CMK (cell line): Measurements from ENCODE around the gene PIGN.

Source experiments
- DNase-seq: peaks from one replicate; pipeline ENCODE4 v3.0.0-alpha.2; 2010; ENCODE audit warnings: low read depth

PIGN gene

GRCh38 chr18:61998957-61999356 is 187.9 kb downstream of the PIGN start:
- DNase-seq, result no peak

GRCh38 chr18:61998335-61998734 is 188.5 kb downstream of the PIGN start:
- DNase-seq, result no peak

- DNase-seq, result no peak
Observed at GRCh38 chr18:61995618-61996017, 191.2 kb downstream of the PIGN start.

- no peak for DNase-seq
Observed at GRCh38 chr18:61993831-61994230, 193.0 kb downstream of the PIGN start.

GRCh38 chr18:61992923-61993322 is 193.9 kb downstream of the PIGN start:
- DNase-seq, result no peak

- no peak for DNase-seq
Observed at GRCh38 chr18:61992285-61992684, 194.6 kb downstream of the PIGN start.

- no peak for DNase-seq
Observed at GRCh38 chr18:61991836-61992235, 195.0 kb downstream of the PIGN start.

GRCh38 chr18:61991201-61991600 is 195.7 kb downstream of the PIGN start:
- no peak for DNase-seq
